Inflammatory macrophage treated with lipopolysaccharide for 1 hour (primary cell): Measurements from ENCODE around the gene RNPEPL1.

Source experiments
- DNase-seq, 2 donors: peaks; one replicate each; pipeline ENCODE4 v3.0.0-alpha.2; 2020 to 2022

RNPEPL1 gene

DNA sequence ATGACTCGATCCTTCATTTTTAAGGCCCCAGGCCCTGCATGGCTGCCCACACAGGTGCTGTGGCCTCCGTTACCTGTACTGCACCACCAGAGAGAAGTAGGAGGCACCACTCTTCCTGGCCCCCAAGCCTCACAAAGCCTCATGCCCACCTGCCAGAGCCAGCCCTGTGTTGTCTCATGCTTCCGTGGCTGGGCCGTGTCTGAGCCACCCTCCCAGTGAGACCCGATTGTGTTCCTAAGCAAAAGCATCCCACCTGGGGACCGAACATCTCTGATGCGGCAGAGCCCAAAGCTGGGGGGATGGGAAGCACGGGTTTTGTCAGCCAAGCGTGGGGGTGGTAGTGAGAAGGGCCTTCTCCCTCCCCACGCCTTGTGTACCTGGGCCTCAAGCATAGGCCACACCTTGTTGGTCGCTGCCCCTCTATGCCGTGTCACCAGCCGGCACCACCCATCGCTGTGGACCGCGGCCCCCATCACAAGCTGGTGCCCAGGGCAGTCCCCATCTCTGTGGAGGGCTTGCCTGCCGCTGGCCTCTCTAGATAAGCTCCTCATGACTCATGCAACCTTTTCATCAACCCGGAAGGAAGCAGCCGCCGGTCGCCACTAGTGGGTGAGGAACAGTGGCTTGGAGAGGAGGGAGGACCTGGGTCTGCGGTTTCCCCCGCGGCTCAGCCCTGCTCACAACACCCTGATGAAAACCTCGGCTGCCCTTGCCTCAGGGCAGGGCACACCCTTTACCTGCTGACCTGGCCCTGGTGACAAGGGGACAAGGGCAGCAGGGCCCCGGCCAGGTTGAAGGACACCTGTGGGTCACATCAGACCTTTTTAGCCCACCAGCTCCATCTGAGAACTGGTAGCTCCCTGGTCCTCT, 2.7 kb upstream of the RNPEPL1 start:
- peak; percentile 84 to 85 for DNase-seq

DNA sequence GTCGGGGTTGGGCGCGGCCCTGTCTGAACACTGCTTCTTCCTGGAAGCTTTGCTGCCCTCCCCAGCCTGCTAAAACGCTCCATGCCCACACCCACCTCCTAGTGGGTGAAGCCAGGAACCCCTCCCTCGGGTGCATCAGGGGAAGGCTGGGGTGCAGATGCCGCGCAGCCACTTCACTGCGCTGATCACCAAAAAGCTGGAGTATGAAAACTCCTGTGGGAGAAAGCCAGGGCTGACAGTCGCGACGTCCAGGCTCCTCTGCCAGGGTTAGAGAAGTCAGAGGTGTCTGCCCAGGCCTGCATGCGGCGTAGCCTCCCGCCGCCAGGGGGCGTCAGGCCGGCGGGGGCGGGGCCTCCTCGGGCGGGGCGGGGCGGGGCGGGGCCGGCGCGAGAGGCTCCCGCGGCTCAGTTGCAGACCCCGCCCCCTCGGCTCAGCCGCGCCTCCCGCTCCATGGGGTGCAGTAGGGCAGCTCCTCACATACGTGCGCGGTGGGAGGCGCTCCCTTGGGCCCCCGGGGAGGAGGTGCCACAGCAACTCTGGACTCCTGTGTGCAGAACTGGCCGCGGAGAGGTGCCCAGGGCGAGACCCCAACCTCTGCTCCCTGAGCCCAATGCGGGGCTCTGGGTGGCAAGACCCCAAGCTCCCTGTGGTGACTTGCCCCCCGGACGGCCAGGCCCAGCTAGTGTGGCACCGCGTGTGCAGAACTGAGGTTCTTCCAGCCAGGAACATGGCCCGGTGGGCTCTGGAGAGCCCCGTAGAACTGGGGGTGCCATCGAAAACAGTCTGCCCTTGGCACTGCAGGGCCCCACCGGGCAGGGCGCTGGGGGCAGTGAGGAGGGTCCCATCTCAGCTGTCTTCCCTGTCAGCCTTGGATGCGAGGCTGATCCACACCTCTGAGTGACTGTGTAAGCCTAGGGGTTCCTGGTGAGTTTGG, 1.8 kb upstream of the RNPEPL1 start:
- peak; percentile 78 to 92 for DNase-seq

GRCh38 chr2:240567137-240567871, 980 bp upstream of the RNPEPL1 start:
- DNase-seq = no peak

- DNase-seq = peak in 1 of 2 donors; percentile 29
These were observed 616 bp downstream of the RNPEPL1 start for GRCh38 chr2:240568678-240569522.

GRCh38 chr2:240569523-240569997, 1.3 kb downstream of the RNPEPL1 start:
- no peak for DNase-seq

GRCh38 chr2:240569998-240570530, 1.8 kb downstream of the RNPEPL1 start:
- DNase-seq = no peak

- no peak for DNase-seq
These were observed 2.4 kb downstream of the RNPEPL1 start for GRCh38 chr2:240570531-240571313.

GRCh38 chr2:240571314-240571973, 3.2 kb downstream of the RNPEPL1 start:
- DNase-seq = no peak

- no peak for DNase-seq
These were observed 4.1 kb downstream of the RNPEPL1 start for GRCh38 chr2:240572141-240573031.

GRCh38 chr2:240573071-240573515, 4.8 kb downstream of the RNPEPL1 start:
- DNase-seq = no peak

- DNase-seq = no peak
These were observed 5.5 kb downstream of the RNPEPL1 start for GRCh38 chr2:240573516-240574385.

DNA sequence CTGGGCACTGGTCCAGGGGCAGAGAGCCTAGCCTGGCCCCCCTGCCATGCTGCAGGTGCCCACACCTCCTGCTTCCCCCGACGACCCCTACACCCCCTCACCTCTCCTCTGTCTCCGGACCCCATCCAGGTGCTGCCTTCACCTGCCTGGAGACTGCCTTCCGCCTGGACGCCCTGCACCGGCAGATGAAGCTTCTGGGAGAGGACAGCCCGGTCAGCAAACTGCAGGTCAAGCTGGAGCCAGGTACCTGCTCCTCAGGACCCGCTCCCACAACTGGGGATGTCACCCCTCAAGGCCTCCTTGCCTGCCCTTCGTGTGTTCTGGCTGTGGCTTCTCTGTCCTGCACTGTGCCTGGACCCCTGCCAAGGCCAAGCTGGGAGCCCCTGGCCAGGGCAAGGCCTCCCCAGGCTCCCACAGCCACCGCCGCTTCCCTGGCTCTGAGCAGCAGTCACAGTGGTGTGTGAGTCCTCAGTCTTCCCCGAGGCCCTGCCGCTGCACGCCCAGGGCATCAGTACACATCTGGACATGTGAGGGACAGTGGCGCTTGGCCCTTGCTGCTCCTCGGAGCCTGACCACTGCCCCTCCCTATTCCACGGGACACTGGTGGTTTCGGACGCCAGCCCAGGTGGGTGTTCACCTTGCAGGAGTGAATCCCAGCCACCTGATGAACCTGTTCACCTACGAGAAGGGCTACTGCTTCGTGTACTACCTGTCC, 6.3 kb downstream of the RNPEPL1 start:
- DNase-seq = no peak

GRCh38 chr2:240575101-240575965, 7.0 kb downstream of the RNPEPL1 start:
- no peak for DNase-seq

DNA sequence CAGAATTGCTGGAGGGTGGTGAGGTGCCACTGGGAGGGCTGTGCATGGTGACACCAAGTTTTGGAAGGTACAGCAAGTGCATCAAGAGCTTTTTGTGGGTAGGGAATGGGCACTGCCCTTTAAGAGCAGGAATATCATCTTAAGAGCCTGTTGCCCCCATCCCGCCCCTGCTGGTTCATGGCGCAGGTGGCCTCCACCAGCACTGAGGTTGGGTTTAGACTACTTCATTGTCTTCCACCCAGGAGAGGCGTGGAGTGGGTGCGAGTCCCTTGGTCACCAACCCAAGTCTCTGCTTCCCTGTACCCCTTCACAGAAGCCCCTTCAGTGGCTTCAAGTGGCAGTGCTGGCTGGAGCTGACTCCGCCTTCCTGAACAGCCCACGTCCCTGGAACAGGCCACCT, 7.8 kb downstream of the RNPEPL1 start:
- no peak for DNase-seq

- no peak for DNase-seq
These were observed 8.3 kb downstream of the RNPEPL1 start for GRCh38 chr2:240576436-240577205.
